SH-SY5Y (cell line): ENCODE results near the gene CSNK1G2.

Experiments
- GATA2 ChIP-seq: IDR thresholded peaks from 2 replicates; pipeline ENCODE4 v1.6.1; 2011; ENCODE audit warnings: mild to moderate bottlenecking, low read depth, low read length
- GATA3 ChIP-seq: IDR thresholded peaks from 2 replicates; pipeline ENCODE4 v1.6.1; 2011; ENCODE audit warnings: low read depth, mild to moderate bottlenecking, low read length, moderate library complexity

The CSNK1G2 gene

DNA sequence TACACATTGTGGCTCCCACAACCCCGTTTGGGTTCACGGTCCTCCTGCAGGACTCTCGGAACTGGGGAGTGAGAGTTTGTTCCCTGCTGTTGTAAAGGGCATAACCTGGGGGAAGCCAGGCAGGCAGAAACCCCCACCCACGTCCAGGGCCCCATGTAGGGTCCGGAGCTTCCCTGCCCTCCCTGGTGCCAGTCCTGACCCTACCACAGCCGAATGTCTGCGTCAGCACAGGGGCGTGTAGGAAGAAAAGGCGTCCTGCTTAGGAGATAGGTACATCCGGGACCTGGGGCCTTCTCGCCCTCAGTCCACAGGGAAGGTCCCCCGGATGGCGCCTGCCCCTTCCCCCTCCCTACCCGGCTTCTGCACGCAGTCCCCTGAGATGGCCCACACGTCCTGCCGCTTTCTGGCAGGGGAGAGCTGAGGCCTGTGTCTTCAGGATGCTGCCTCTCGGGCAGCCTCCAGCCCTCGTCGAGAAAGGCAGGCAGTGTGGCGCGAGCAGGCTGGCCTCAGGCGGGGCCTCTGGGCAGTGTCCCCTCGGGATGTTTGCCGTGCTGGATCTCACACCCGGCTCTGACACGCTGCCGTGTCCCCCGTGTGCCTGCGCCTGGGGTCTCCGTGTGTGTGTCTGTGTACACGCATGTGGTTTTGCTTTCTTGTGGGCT lies 19.1 kb downstream of the CSNK1G2 start:
- TF ChIP-seq GATA3 (no peak), GATA2 (no peak)

DNA sequence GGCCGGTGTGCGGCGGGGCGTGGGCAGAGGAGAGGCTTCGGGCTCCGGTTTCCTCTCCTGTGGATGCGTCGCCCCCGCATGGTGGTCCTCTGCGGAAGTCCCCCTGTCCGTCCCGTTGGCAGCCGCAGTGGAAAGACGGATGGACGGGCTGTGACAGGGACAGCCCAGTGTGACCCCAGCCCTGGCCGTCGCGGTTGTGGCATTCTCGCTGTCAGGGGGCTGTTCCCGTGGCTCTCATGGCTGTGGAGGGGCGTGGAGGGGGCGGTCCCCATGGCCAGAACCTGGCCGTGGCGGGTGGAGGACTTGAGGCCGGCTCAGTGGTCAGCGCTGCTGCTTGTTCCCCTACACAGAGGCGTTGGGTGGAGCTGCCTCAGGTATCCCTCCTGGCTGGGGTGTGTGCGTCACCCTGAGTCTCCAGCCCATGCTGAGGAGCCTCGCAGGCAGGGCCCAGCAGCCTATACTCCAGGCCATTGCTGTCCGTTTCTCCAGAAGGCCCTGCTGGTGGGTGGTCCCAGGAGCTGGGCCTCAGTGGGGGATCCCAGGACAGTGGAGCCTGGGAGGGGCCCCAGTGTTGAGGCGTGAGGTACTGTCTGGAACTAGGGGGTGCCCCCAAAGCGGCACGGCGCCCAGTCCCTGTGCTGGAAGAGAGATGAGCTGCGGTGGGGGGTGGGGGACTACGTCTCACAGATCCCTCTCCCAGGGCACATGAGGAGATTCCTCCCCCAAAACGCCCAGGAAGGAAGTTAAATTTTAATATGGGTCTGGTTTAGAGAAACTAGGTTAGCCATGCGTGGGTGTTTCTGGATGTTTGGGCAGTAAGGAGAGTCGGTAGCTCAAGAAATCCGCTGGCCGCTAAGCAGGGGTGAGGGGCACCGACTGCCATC lies 20.3 kb downstream of the CSNK1G2 start:
- TF ChIP-seq GATA2 (no peak), GATA3 (no peak)

DNA sequence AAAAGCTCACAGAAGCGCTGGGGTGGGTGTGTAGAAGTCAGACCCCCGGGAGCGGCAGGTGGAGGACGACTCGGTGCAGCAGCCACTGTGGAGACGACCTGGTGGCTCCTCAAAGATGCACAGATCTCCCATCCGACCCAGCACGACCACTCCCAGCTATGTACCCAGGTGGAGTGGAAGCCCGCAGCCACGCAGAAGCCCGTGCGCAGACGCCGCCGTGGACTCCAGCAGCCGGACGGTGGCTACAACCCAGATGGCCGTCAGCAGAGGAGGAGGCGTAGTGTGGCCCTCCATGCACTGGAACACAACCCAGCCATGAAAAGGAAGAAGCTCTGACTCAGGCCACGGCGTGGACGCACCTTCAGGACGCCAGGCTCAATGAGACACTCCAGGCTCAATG lies 21.7 kb downstream of the CSNK1G2 start:
- TF ChIP-seq GATA3 (no peak), GATA2 (no peak)

DNA sequence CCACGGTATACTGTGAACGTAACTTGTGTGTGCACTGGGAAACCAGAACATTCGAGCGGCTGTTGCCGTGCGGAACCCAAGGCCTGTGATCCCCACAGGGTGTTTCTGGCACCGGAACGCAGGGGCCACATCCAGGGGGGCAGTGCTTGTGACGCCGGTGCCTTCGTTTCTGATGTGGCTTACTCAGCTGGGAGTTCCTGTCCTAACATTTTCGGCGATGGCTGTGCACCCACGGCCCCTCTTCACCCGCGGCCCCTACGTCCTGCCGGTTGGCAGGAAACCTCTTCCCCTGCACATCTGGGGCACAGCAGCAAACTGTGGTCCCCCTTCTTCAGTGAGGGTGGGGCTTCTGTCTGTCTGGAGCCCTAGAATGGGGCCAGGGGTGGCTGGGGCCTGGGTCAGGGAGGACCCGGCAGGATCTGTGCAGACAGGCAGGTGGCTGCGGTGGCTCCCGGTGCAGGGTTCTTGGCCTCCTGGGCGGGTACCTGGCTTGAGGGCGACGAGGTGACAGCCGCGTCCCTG lies 26.2 kb downstream of the CSNK1G2 start:
- TF ChIP-seq GATA2 (no peak), GATA3 (no peak)

DNA sequence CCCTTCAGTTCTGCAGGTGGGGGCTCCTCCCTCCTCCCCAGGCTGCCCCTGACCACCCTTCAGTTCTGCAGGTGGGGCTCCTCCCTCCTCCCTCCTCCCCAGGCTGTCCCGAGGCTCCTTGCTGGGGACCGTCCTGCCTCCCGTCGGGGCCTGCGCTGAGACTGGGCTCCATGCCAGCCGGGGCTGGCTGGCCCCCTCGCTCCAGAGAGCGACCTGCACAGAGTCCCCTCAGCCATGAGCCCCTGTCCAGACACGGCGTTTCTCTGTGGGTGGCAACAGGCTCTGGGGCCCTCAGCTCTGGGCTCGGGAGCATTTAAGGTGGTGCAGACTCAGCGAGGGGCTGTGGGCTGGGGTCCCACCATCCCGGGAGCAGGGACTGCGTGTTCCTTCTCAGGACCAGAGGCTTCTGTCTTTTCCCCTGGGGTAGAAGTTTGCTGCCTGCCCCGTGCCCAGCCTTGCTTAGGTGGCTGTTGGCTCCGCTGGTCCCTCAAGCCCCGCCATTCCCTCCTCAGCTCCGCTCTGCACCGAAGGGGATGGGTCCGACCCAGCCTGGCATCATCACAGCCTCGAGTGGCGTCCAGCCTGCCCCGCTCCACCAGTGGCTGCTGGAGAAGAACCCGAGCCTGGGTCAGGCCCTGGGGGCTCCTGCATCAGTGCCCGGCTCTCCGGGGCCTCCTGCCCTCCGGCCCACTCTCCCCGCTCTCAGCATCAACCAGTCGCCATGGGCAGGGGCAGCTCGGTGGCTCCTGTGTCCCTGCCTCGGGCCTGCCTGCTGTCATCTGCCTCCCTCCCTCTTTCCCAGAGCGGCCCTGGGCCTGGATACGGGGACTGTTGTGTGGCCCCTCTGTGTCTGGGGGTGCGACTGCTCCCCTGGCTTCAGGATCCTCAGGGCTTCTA lies 27.6 kb downstream of the CSNK1G2 start:
- TF ChIP-seq GATA2: no peak
- TF ChIP-seq GATA3: no peak

DNA sequence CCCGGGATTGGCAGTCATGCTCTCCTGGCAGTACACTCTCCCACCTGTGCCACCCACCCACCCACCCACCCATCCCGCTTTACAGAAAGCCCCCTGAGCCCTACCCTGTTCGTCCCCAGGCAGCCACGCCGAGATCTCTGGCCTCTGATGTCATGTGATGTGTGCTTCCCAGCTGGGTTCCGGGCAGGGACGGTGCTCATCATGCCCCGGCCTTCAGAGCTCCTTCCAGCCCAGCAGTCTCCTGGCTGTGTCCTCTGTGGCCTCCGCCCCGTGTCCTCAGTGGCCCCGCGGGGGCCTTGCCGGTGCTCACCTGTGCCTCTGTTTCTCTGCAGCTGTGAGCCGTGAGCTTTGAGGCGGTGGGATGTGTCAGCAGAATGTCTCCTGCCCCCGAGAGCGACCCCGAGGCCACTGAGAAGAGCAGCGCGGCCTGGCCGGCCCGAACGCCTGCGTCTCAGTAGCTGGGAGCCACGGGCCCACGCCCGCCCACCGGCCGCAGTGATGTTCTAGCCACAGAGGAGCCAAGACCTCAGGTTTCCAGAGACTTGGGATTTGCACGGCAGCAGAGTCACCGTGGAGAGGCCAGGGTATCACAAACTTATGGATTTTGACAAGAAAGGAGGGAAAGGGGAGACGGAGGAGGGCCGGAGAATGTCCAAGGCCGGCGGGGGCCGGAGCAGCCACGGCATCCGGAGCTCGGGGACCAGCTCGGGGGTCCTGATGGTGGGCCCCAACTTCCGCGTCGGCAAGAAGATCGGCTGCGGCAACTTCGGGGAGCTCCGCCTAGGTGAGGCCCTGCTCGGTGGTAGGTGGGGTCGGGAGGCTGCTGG lies 28.4 kb downstream of the CSNK1G2 start:
- no peak for TF ChIP-seq GATA3
- no peak for TF ChIP-seq GATA2

DNA sequence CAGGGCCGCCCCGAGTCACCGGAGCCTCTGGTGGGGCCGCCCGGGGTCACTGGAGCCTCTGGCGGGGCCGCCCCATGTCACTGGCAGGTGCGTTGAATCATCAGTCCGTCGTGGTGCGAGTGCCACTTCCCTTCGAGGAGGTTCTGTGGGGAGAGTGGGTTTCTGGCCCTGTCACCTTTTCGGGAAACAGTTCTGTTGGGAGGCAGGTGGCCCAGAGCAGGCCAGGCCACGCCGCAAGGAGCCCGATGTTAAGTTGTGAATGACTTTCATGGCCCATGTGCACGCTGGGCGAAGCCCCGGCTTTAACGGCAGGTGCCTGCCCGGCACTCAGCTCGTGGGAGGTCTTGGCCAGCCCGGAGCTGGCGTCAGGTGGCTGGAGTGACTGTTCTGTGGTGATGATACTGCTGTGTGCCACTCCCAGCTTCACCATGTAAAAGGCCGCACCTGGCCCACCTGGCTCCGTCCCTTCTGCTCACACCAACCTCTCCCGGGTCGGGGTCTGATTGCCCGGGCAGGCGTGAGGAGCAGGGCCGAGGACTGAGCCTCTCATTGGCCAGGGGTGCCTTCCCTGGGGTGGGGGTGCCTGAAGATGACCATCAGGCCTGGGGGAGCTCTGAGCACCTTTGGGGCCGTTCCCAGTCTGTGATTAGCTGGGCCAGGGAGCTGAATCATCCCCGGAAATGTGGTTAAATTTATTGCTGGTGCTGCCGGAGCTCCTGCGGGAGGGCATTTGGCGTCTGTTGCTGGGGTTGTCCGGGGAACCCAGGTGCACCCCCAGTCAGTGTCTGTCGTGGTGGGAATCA lies 29.2 kb downstream of the CSNK1G2 start:
- TF ChIP-seq GATA3: no peak
- TF ChIP-seq GATA2: no peak

DNA sequence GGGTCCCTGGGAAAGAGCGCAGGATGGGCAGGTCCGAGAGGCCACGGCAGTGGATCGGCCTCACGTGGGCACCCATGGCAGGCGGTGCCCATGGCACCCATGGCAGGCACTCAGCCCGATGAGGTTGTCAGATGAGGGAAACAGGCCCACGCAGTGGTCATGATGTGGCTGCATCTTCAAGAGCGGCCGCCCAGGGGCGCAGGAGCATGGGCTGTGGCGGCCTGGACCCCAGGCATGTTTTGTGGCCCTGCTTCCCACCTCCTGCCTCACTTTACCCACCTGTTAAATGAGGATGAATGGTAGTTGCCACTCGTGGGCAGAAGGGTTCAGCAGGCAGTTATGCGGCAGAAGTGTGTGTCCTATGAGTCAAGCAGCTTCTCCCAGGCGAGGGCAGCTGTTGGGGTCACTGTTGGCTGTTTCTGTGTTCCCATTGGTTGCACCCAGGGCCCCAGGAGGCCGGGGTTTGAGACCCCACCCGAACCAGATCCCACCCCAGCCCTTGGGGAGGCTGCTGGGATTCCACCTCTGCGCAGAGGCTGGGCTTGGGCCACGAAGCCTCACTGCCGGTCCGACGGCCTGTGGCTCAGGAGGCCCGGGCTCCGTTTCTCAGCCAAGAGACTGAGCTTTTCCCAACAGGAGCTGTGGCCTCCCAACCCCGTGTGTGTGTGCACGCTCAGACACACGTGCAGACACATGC lies 30.0 kb downstream of the CSNK1G2 start:
- TF ChIP-seq GATA2 (no peak), GATA3 (no peak)

DNA sequence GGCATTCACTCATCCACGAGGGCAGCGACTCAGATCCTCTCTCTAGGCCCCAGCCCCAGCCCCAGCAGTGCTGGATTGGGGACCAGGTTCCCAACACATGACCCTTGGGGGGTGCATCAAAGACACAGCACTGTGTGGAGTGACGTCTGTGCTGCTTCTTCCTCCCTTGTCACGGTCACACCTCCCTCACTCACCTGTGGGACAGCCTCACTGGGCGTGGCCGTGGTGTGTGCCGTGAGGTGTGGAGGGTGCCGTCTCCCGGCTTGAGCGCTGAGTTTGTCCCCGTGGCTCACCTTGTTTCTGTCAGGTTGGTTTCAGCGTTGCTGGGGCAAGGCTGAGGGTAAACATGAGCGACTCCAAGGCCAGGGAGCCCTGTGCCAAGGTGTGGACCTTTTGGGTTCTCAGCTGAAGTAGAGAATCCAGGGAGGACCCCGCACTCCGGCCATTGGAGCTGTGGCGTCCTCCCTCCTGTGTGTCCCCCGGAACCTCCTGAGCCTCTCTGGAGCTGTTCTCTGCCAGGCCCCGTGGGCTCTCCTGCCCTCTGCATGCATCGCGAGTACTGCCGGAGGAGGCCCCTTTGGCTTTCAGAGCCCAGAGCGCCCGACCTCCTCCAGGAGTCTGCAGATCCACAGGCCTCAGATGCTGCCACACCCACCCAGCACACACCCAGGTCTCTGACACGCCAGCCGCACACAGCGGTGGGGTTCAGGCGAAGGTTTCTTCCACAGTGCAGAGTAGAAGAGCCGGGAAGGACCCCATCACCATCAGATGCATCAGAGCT lies 33.6 kb downstream of the CSNK1G2 start:
- TF ChIP-seq GATA2: no peak
- no peak for TF ChIP-seq GATA3

DNA sequence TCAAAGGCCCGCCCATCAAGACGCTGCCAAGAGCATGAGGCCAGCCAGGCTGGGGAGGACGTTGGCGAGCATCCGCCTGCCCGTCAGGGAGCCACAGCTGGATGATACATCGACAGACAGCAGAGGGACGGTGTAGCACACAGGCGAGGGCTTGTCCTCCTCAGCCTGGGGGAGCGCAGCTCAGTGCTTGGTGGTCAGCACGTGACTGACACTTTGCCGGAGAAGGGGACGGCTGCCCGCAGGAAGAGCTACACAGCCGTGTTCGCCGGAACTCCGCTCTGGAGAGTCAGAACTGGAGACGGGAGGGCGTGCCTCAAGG lies 34.1 kb downstream of the CSNK1G2 start:
- no peak for TF ChIP-seq GATA2
- TF ChIP-seq GATA3: no peak

DNA sequence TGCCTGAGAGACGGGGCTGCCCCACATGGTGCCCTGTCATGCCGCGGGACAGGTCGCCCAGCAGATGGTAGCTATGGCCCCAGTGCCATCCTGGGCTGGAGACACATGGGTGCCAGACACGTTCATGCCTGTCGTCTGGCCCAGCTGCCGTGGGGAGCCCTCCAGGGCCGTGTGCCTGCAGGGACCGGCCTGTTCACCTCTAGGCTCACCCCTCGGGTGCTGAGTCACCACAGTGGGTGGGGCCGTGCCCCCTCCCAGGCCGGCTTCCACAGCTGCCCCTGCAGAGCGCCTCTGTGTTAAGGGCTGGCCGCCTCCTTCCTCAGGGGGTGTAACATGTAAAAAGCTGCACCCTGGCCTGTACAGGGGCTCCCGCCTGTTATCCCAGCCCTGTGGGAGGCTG lies 36.1 kb downstream of the CSNK1G2 start:
- no peak for TF ChIP-seq GATA2
- no peak for TF ChIP-seq GATA3

DNA sequence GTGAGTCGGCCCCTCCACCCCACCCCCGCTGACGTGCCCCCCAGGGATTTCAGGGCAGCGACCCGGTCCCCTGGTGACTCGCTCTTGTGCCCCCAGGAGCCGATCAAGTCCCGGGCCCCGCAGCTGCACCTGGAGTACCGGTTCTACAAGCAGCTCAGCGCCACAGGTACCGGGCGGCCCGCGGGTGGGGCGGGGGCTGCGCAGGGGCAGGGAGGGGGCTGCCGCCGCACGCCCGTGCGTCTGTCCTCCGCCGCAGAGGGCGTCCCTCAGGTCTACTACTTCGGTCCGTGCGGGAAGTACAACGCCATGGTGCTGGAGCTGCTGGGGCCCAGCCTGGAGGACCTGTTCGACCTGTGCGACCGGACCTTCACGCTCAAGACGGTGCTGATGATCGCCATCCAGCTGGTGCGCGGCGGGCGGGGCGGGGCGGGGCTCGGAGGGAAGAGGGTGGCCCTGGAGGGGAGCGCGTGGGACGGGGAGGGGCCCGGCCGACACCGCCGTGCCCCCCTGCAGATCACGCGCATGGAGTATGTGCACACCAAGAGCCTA lies 37.4 kb downstream of the CSNK1G2 start:
- TF ChIP-seq GATA3: no peak
- no peak for TF ChIP-seq GATA2
